22Rv1 (cell line): ENCODE results near the gene MMS19.
A peak's percentile ranks its signal among the peaks of the same experiment; 100 is the strongest.
"Not testable (repeated sequence)": the region's sequence is repeated elsewhere in the genome, so short reads cannot be mapped to it uniquely, and the experiment has no call there.

Source experiments
- H3K27ac ChIP-seq: fragments of 450-650 bp; 2 replicates; pipeline ENCODE4 v1.5.1; 2017
- ZFX ChIP-seq: fragments of 450-650 bp; IDR thresholded peaks from 2 replicates; pipeline ENCODE4 v1.6.1; 2017; ENCODE audit warnings: antibody characterized with exemption, borderline replicate concordance
- TF ChIP-seq, protein P1 (sequence below): fragments of 450-650 bp; IDR thresholded peaks from 2 replicates; pipeline ENCODE4 v1.5.1; 2017; ENCODE audit warnings: mild to moderate bottlenecking

The MMS19 gene

DNA sequence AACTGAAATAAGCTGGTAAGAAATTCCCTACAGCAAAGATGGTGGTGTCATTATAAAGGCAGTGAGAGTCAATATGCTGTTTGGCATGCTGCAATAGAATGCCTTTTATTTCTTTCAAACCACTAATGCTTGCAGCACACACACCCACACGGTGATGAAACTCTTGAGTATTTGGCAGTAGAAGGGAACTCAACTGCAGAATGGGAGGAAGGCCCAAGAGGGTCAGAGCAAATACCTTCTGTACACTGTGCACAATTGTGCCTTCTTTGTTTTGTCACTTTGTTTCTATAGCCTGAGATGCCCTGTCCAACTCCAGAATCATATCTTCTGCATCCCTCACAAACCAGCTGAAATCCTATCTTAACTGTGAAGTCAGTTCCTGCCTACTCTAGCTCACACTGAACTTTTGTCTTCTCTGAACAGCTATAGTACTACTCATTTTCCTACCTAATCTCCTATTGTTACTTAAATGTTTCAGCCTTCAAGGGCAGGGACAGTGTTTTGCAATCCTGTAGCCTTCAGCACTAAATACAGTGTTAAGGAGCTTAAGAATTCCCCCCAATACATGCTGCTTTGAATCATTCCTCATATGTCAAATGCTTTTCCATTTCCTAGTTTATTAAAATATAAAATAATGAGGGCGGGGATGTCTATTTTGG lies 22.2 kb downstream of the MMS19 start:
- TF ChIP-seq, protein P1, sequence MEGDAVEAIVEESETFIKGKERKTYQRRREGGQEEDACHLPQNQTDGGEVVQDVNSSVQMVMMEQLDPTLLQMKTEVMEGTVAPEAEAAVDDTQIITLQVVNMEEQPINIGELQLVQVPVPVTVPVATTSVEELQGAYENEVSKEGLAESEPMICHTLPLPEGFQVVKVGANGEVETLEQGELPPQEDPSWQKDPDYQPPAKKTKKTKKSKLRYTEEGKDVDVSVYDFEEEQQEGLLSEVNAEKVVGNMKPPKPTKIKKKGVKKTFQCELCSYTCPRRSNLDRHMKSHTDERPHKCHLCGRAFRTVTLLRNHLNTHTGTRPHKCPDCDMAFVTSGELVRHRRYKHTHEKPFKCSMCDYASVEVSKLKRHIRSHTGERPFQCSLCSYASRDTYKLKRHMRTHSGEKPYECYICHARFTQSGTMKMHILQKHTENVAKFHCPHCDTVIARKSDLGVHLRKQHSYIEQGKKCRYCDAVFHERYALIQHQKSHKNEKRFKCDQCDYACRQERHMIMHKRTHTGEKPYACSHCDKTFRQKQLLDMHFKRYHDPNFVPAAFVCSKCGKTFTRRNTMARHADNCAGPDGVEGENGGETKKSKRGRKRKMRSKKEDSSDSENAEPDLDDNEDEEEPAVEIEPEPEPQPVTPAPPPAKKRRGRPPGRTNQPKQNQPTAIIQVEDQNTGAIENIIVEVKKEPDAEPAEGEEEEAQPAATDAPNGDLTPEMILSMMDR, result no peak
- no peak for TF ChIP-seq ZFX
- no peak overlapping the region for H3K27ac ChIP-seq

DNA sequence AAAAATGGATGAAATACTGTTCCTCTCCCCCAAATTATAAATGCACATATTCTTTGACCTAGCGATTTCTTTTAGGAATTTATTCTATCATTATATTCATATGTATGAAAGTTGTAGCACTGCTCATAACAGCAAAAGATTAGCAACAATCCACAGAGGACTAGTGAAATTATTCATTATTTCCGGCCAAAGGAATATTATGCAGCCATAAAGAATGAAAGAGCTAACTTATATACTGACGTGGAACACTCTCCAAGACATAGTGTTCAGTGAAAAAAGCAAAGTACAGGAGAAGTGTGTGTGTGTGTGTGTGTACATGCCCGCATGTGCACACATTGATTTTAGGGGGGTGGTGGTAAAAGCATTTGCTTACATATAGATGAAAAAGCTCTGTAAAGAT lies 23.3 kb downstream of the MMS19 start:
- no peak for TF ChIP-seq ZFX
- TF ChIP-seq, protein P1, result no peak
- no peak overlapping the region for H3K27ac ChIP-seq

DNA sequence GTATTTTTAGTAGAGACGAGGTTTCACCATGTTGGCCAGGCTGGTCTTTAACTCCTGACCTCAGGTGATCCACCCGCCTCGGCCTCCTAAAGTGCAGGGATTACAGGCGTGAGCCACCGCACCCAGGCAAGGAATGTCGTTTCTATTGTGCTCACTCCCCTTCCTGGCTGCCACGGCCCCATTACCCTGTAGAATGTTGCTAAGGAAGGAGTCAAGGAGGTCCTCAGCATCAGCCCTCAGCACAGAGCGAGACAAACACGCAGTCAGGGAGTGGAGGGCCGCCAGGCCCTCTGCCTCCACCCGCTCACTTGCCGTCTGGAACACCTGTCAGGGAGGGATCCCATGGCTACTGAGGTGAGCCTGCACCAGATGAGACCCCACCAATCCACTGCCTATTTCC lies 29.4 kb downstream of the MMS19 start:
- not testable (repeated sequence) for H3K27ac ChIP-seq

DNA sequence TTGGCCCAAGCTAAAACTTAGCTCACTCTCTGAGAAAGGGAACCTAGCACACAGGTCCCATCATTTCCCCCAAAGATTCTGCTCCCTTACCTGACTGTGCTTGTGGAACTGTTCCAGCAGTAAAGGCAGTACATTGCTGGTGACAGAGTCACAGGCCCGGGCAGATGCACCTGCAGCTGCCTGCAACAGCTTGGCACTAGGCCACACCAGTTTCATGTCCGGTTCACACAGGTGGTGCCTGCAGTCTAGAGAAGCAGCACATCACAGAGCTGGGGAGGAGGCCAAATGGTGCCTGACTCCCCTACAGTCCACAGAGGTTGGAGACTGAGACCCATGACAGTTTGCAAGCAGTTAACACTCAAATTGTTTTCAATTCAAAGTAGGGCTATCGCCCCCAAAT lies 30.1 kb downstream of the MMS19 start:
- no peak overlapping the region for H3K27ac ChIP-seq
- TF ChIP-seq, protein P1, result no peak
- TF ChIP-seq ZFX, result no peak

DNA sequence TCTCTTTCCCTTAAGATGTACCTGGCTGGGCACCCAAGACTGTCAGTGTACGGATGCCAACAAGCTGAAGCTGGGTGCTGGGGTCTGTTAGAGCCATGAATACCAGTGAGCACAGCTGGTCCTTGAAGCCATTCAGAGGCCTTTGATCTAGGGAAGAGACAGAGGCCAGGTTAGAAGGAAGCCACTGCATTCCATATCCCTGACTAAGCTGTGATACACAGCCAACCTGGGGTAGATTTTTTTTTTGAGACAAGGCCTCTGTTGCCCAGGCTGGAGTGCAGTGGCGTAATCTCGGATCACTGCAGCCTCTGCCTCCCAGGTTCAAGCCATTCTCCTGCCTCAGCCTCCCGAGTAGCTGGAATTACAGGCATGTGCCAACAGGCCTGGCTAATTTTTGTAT lies 31.5 kb downstream of the MMS19 start:
- TF ChIP-seq ZFX, result no peak
- TF ChIP-seq, protein P1, result no peak
- no peak overlapping the region for H3K27ac ChIP-seq

DNA sequence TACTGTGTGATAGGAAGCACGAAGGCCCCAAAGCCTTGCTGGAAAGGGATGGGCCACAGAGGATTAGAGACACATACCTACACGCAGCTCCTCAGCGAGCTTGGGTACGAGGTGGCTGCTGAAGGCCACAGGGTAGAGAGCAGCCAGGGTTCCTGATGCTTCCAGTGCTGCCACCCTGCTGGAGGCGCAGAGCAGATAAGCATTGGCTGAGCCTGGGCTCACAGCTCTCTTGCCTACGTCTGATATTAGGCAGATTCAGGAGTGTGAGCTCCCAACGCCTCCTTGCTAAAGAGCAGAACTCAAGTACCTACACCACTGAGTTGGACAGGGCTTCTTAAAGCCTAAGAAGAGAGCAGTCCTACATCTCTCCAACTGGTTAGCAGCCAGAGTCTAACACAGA lies 32.2 kb downstream of the MMS19 start:
- TF ChIP-seq ZFX, result no peak
- TF ChIP-seq, protein P1, result no peak
- no peak overlapping the region for H3K27ac ChIP-seq

DNA sequence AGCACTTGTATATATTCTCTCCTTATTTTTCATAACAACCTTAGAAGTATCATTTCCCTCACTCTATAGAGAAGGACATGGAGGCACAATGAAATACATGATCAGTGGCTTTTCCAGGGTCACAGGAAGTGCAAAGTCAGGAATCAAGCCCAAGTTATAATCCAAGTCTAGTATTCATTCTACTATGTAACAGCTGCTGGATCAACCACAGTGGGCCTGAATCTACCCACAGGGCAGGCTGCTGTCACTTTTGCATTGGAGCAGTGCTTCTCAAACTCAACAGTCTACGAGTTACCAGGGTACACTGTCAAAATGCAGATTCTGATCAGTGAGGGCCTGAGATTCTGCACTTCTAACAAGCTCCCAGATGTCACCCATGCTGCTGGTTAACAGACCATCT lies 34.0 kb downstream of the MMS19 start:
- TF ChIP-seq, protein P1, result no peak
- TF ChIP-seq ZFX, result no peak
- H3K27ac ChIP-seq, result peak overlapping the region; percentile 43; the same call in 1 of the 2 replicates
